ENCODE measurements around the gene MMAB.

- TF ChIP-seq EZH2phosphoT487 (IDR thresholded peaks at IDR 0.05) (no peak), CTCF (IDR thresholded peaks at IDR 0.05) (no peak), EZH2 (IDR thresholded peaks at IDR 0.05) (no peak)
These were observed 18.5 kb downstream of the MMAB start for GRCh38 chr12:109554761-109555160.
